K562 (cell line): ENCODE results near the gene MFSD2B. TPM values are rescaled to one million over a fixed set of nuclear protein-coding genes. Genes with fewer than 3 reads are reported as not detected.
A peak's percentile ranks its signal among the peaks of the same experiment; 100 is the strongest.

Experiments used
- EP400 ChIP-seq: fragments of 450-650 bp; IDR thresholded peaks from 2 replicates; pipeline ENCODE4 v1.6.1; 2017; ENCODE audit warnings: antibody characterized with exemption, mild to moderate bottlenecking, moderate library complexity
- FOSL1 ChIP-seq: fragments of 200-800 bp; sonication (Bioruptor generic); conservative IDR thresholded peaks from 2 replicates; pipeline ENCODE4 v1.6.1; 2016; ENCODE audit warnings: missing genetic modification characterization, missing compliant biosample characterization
- HDGF ChIP-seq: fragments of 450-650 bp; IDR thresholded peaks from 2 replicates; pipeline ENCODE4 v1.6.1; 2016
- IRF9 ChIP-seq: fragments of 450-650 bp; IDR thresholded peaks from 2 replicates; pipeline ENCODE4 v1.6.1; 2016; ENCODE audit warnings: missing biosample characterization, missing genetic modification characterization
- KAT2B ChIP-seq: IDR thresholded peaks from one replicate; pipeline ENCODE4 v1.6.1; 2012; ENCODE audit warnings: low read depth, mild to moderate bottlenecking, control low read depth, inconsistent platforms, low read length, moderate library complexity
- KDM2B ChIP-seq: fragments of 250-450 bp; sonication (Bioruptor Pico); IDR thresholded peaks from 2 replicates; pipeline ENCODE4 v1.8.0; 2021; ENCODE audit warnings: mild to moderate bottlenecking, moderate library complexity
- MBD1 ChIP-seq: fragments of 250-450 bp; sonication (Bioruptor Pico); IDR thresholded peaks from 2 replicates; pipeline ENCODE4 v1.8.0; 2022; ENCODE audit warnings: inconsistent platforms
- NRF1 ChIP-seq, 2 experiments: fragments of 450-650 bp; IDR thresholded peaks in 1 of 2; conservative IDR thresholded peaks in 1 of 2; 2 replicates each; pipeline ENCODE4 v1.6.1; 2014; ENCODE audit warnings: mild to moderate bottlenecking in 2 of 2
- PHF20 ChIP-seq: fragments of 450-650 bp; IDR thresholded peaks from 2 replicates; pipeline ENCODE4 v1.6.1; 2018; ENCODE audit not compliant: partially characterized antibody
- PHF21A ChIP-seq: fragments of 450-650 bp; IDR thresholded peaks from 2 replicates; pipeline ENCODE4 v1.6.1; 2017; ENCODE audit warnings: low read depth, borderline replicate concordance
- PTRF ChIP-seq: fragments of 450-650 bp; IDR thresholded peaks from 2 replicates; pipeline ENCODE4 v1.6.1; 2016; ENCODE audit warnings: mild to moderate bottlenecking, missing genetic modification characterization, missing compliant biosample characterization
- RBM14 ChIP-seq: fragments of 200-400 bp; formaldehyde crosslinking; IDR thresholded peaks from 2 replicates; pipeline ENCODE4 v1.6.1; 2018; ENCODE audit warnings: low read depth, mild to moderate bottlenecking, low read length, moderate library complexity, borderline replicate concordance; ENCODE audit not compliant: insufficient read depth
- SMARCA5 ChIP-seq: fragments of 450-650 bp; IDR thresholded peaks from 2 replicates; pipeline ENCODE4 v1.6.1; 2016
- TFE3 ChIP-seq: fragments of 450-650 bp; formaldehyde crosslinking; IDR thresholded peaks from 2 replicates; pipeline ENCODE4 v1.4.0; 2020; ENCODE audit warnings: mild to moderate bottlenecking, mixed read lengths
- U2AF1 ChIP-seq: fragments of 200-400 bp; formaldehyde crosslinking; optimal IDR thresholded peaks from 2 replicates; pipeline ENCODE3; 2017; ENCODE audit warnings: mild to moderate bottlenecking, low read depth, low read length, moderate library complexity
- USF1 ChIP-seq: sonication (generic); formaldehyde crosslinking; IDR thresholded peaks from 2 replicates; pipeline ENCODE4 v1.9.0; 2022; ENCODE audit warnings: mild to moderate bottlenecking, missing genetic modification reagents
- polyA plus RNA-seq, 8 experiments: library from polyadenylated mRNA; depleted of rRNA in 4 of 8; stranded (reverse) in 5 of 8; unstranded in 3 of 8; fragments of >200 nt; fragmentation: Nextera tagmentation in 2 of 8; fragmentation: Illumina TruSeq in 1 of 8; extraction: Ambion mirVana in 2 of 8; extraction: Trizol in 1 of 8; gene quantifications; 2 replicates each; pipeline versions ENCODE4 v1.2.1 to v1.2.3, GENCODE V29; 2011 to 2014; ENCODE audit warnings: inconsistent platforms in 1 of 8, missing spikeins in 1 of 8
- total RNA-seq, 7 experiments: library from RNA; depleted of rRNA in 6 of 7; stranded (reverse); fragments of >200 nt in 6 of 7; fragmentation: Illumina TruSeq in 2 of 7; extraction: Trizol in 2 of 7; gene quantifications; 2 replicates each; pipeline versions ENCODE4 v1.2.1 to v1.2.3, GENCODE V29; 2011 to 2021; ENCODE audit warnings: low replicate concordance in 1 of 7

MFSD2B gene
- total and polyA plus RNA-seq, 9 of the 15 experiments (the other 6 are each of a cell fraction or from before 2014, with no cell fraction given), result 2.6 to 10.9 (median 6.8) TPM

GRCh38 chr2:24008672-24009366, 1.1 kb upstream of the MFSD2B start (continued):
- TF ChIP-seq PTRF (tag) (no peak), U2AF1 (no peak), PHF21A (no peak), USF1 (CRISPR knock-in tag) (peak; percentile 17; the same call in 1 of the 2 replicates), NRF1 (conservative IDR thresholded peaks at IDR 0.05 in 1 of 2, IDR thresholded peaks at IDR 0.05 in 1 of 2) (no peak), SMARCA5 (no peak), MBD1 (CRISPR knock-in tag) (no peak), KAT2B (no peak), TFE3 (CRISPR knock-in tag) (peak; percentile 22; the same call in 1 of the 2 replicates), EP400 (no peak), FOSL1 (no peak), RBM14 (no peak), IRF9 (no peak), KDM2B (CRISPR knock-in tag) (no peak), PHF20 (no peak), HDGF (no peak)
